Astrocyte (in vitro differentiated cells and primary cell): ENCODE measurements around the gene MUC7. TPM values are rescaled to one million over a fixed set of nuclear protein-coding genes. Genes with fewer than 3 reads are reported as not detected.

Experiments used
- DNase-seq: peaks from one replicate; pipeline ENCODE4 v3.0.0-alpha.2; 2010; ENCODE audit warnings: low read depth
- FAIRE-seq: peaks from 2 replicates; lab custom pipeline; 2011; peaks lifted over from hg19 to GRCh38; lab: Jason Lieb, UNC
- H2AFZ ChIP-seq: 2 replicates; pipeline ENCODE4 v1.6.0; 2012; ENCODE audit warnings: low read depth, low read length, inconsistent platforms
- H3K27ac ChIP-seq: 2 replicates; pipeline ENCODE4 v1.5.1; 2011; ENCODE audit warnings: low read depth, low read length, inconsistent platforms
- H3K27me3 ChIP-seq: 2 replicates; pipeline ENCODE4 v1.6.0; 2011; ENCODE audit warnings: low read length, inconsistent platforms; ENCODE audit not compliant: insufficient read depth
- H3K36me3 ChIP-seq: 2 replicates; pipeline ENCODE4 v1.5.1; 2011; ENCODE audit warnings: low read length, inconsistent platforms; ENCODE audit not compliant: insufficient read depth
- H3K4me1 ChIP-seq: 2 replicates; pipeline ENCODE4 v1.5.1; 2011; ENCODE audit warnings: low read length, inconsistent platforms; ENCODE audit not compliant: insufficient read depth
- H3K4me2 ChIP-seq: 2 replicates; pipeline ENCODE4 v1.6.0; 2012; ENCODE audit warnings: low read length, inconsistent platforms
- H3K4me3 ChIP-seq: 2 replicates; pipeline ENCODE4 v1.5.1; 2011; ENCODE audit warnings: low read depth, mild to moderate bottlenecking, low read length, inconsistent platforms; ENCODE audit not compliant: insufficient read depth
- H3K79me2 ChIP-seq: 2 replicates; pipeline ENCODE4 v1.6.0; 2012; ENCODE audit warnings: mild to moderate bottlenecking, low read length, inconsistent platforms; ENCODE audit not compliant: insufficient read depth
- H3K9ac ChIP-seq: 2 replicates; pipeline ENCODE4 v1.6.0; 2012; ENCODE audit warnings: mild to moderate bottlenecking, low read length, inconsistent platforms
- H3K9me3 ChIP-seq: 2 replicates; pipeline ENCODE4 v1.5.1; 2012; ENCODE audit warnings: low read depth, mild to moderate bottlenecking, low read length, inconsistent platforms; ENCODE audit not compliant: insufficient read depth
- H4K20me1 ChIP-seq: 2 replicates; pipeline ENCODE4 v1.6.0; 2012; ENCODE audit warnings: low read length, inconsistent platforms; ENCODE audit not compliant: insufficient read depth
- H3K27ac Mint-ChIP-seq: one replicate; pipeline ENCODE4 v1.8.0; 2021; ENCODE audit warnings: mild to moderate bottlenecking, mixed read lengths; ENCODE audit not compliant: unreplicated experiment
- H3K27me3 Mint-ChIP-seq: one replicate; pipeline ENCODE4 v1.8.0; 2021; ENCODE audit warnings: low read depth, mixed read lengths; ENCODE audit not compliant: unreplicated experiment
- H3K36me3 Mint-ChIP-seq: one replicate; pipeline ENCODE4 v1.8.0; 2021; ENCODE audit warnings: low read depth, mixed read lengths; ENCODE audit not compliant: unreplicated experiment
- H3K4me1 Mint-ChIP-seq: one replicate; pipeline ENCODE4 v1.8.0; 2021; ENCODE audit warnings: low read depth, mixed read lengths; ENCODE audit not compliant: unreplicated experiment
- H3K4me3 Mint-ChIP-seq: one replicate; pipeline ENCODE4 v1.8.0; 2021; ENCODE audit warnings: mild to moderate bottlenecking, moderate library complexity, mixed read lengths; ENCODE audit not compliant: unreplicated experiment
- H3K9me3 Mint-ChIP-seq: one replicate; pipeline ENCODE4 v1.8.0; 2021; ENCODE audit warnings: mild to moderate bottlenecking, mixed read lengths; ENCODE audit not compliant: unreplicated experiment
- CTCF ChIP-seq: IDR thresholded peaks from 2 replicates; pipeline ENCODE4 v1.5.1; 2011; ENCODE audit warnings: low read depth, mild to moderate bottlenecking, inconsistent platforms, low read length, moderate library complexity; ENCODE audit not compliant: insufficient read depth
- EZH2 ChIP-seq: IDR thresholded peaks from 2 replicates; pipeline ENCODE4 v1.6.1; 2012; ENCODE audit warnings: mild to moderate bottlenecking, low read length, inconsistent platforms; ENCODE audit not compliant: insufficient read depth
- total RNA-seq: library from RNA; stranded (reverse); gene quantifications from 2 replicates; pipeline ENCODE4 v1.2.1, GENCODE V29; 2021

MUC7 gene
- total RNA-seq, 1 donor from 2014 or later, result not detected

- H3K4me3 Mint-ChIP-seq, result no peak overlapping the region
- no peak overlapping the region for H3K4me2 ChIP-seq
- no peak for DNase-seq
Measured at GRCh38 chr4:70437197-70437596, 34.8 kb upstream of the MUC7 start.

GRCh38 chr4:70442474-70442873, 29.5 kb upstream of the MUC7 start:
- no peaks in the 10 kb centered on the region for H3K27me3 Mint-ChIP-seq
- no peaks in the 10 kb centered on the region for H3K36me3 Mint-ChIP-seq
- no peak for TF ChIP-seq CTCF
- no peak overlapping the region for H3K4me3 ChIP-seq
- no peaks in the 10 kb centered on the region for H3K4me1 Mint-ChIP-seq
- no peak overlapping the region for H3K4me2 ChIP-seq
- H3K4me1 ChIP-seq, result no peaks in the 10 kb centered on the region
- no peaks in the 10 kb centered on the region for H3K79me2 ChIP-seq
- H3K27ac ChIP-seq, result no peak overlapping the region
- no peaks in the 10 kb centered on the region for H3K9me3 Mint-ChIP-seq
- no peaks in the 10 kb centered on the region for H3K9me3 ChIP-seq
- no peak overlapping the region for H3K27ac Mint-ChIP-seq
- H3K9ac ChIP-seq, result no peak overlapping the region
- no peaks in the 10 kb centered on the region for H3K36me3 ChIP-seq
- no peak for FAIRE-seq
- no peaks in the 10 kb centered on the region for H4K20me1 ChIP-seq
- H3K4me3 Mint-ChIP-seq, result no peak overlapping the region
- no peak for DNase-seq
- no peak overlapping the region for H2AFZ ChIP-seq
- no peaks in the 10 kb centered on the region for H3K27me3 ChIP-seq

More at GRCh38 chr4:70437197-70437596, 34.8 kb upstream of the MUC7 start:
- Mint-ChIP-seq H3K9me3 (peaks cover 6% of the 10 kb centered on the region), H3K27me3 (no peaks in the 10 kb centered on the region), H3K36me3 (no peaks in the 10 kb centered on the region), H3K4me1 (no peaks in the 10 kb centered on the region), H3K27ac (no peak overlapping the region)
- no peak overlapping the region for H3K4me3 ChIP-seq
- no peak for TF ChIP-seq EZH2
- no peak for TF ChIP-seq CTCF
- H3K9ac ChIP-seq, result no peak overlapping the region
- H3K79me2 ChIP-seq, result no peaks in the 10 kb centered on the region
- no peak overlapping the region for H3K27ac ChIP-seq
- H3K27me3 ChIP-seq, result no peaks in the 10 kb centered on the region
- H3K9me3 ChIP-seq, result peaks cover 3% of the 10 kb centered on the region
- H2AFZ ChIP-seq, result no peak overlapping the region
- no peaks in the 10 kb centered on the region for H3K36me3 ChIP-seq
- no peak for FAIRE-seq
- no peaks in the 10 kb centered on the region for H4K20me1 ChIP-seq
- H3K4me1 ChIP-seq, result no peaks in the 10 kb centered on the region

GRCh38 chr4:70443329-70443728, 28.7 kb upstream of the MUC7 start:
- H3K4me1 ChIP-seq, result no peaks in the 10 kb centered on the region
- H3K9ac ChIP-seq, result no peak overlapping the region
- Mint-ChIP-seq H3K36me3 (no peaks in the 10 kb centered on the region), H3K27me3 (no peaks in the 10 kb centered on the region), H3K4me1 (no peaks in the 10 kb centered on the region), H3K27ac (no peak overlapping the region), H3K9me3 (no peaks in the 10 kb centered on the region), H3K4me3 (no peak overlapping the region)
- no peak overlapping the region for H3K4me3 ChIP-seq
- no peak overlapping the region for H3K4me2 ChIP-seq
- H3K27ac ChIP-seq, result no peak overlapping the region
- no peaks in the 10 kb centered on the region for H3K9me3 ChIP-seq
- no peaks in the 10 kb centered on the region for H3K27me3 ChIP-seq
- no peaks in the 10 kb centered on the region for H3K36me3 ChIP-seq
- FAIRE-seq (no peak), DNase-seq (no peak)
- TF ChIP-seq EZH2 (no peak), CTCF (no peak)
- no peak overlapping the region for H2AFZ ChIP-seq
- no peaks in the 10 kb centered on the region for H3K79me2 ChIP-seq
- H4K20me1 ChIP-seq, result no peaks in the 10 kb centered on the region
